ENCODE results near the gene CFDP1.
A peak's percentile ranks its signal among the peaks of the same experiment; 100 is the strongest.

Gene CFDP1

GRCh38 chr16:75389096-75389690, 44.1 kb downstream of the CFDP1 start (continued):
- no peak for TF ChIP-seq ZNF549 (tag by site-specific recombination; IDR thresholded peaks at IDR 0.05)
- no peak for TF ChIP-seq ZNF76 (tag by site-specific recombination; IDR thresholded peaks at IDR 0.05; ENCODE audit: borderline replicate concordance, low read depth)
- TF ChIP-seq ZNF26 (tag by site-specific recombination; IDR thresholded peaks at IDR 0.05) = no peak
- TF ChIP-seq ZNF530 (tag by site-specific recombination; IDR thresholded peaks at IDR 0.05; ENCODE audit: low read depth) = no peak
- no peak for TF ChIP-seq HIC1 (tag by site-specific recombination; IDR thresholded peaks at IDR 0.05)
- no peak for TF ChIP-seq RBAK (tag by site-specific recombination; IDR thresholded peaks at IDR 0.05)
- no peak for TF ChIP-seq KLF16 (tag by site-specific recombination; IDR thresholded peaks at IDR 0.05)
- no peak for TF ChIP-seq ZNF561 (tag by site-specific recombination; IDR thresholded peaks at IDR 0.05; ENCODE audit: borderline replicate concordance)
- TF ChIP-seq ZNF707 (tag by site-specific recombination; IDR thresholded peaks at IDR 0.05) = no peak

- H3K4me1 ChIP-seq (ENCODE audit: control insufficient read depth, insufficient read depth, low read length) = no peaks in the 10 kb centered on the region
- H3K36me3 ChIP-seq (ENCODE audit: control insufficient read depth in 2 of 2, insufficient read depth in 1 of 2, low read length in 2 of 2) = peaks cover 8 to 42% of the 10 kb centered on the region in 2 experiments
- H3K27ac ChIP-seq (ENCODE audit: extremely low read depth, low read depth, low read length) = no peak overlapping the region
- H3K9me3 ChIP-seq (ENCODE audit: control insufficient read depth, insufficient read depth, low read depth, low read length) = no peaks in the 10 kb centered on the region
- CTCF ChIA-PET = interaction anchor here (0.5 to 2.0 kb wide), 5 partner anchors 137 to 304 kb away, joined by 3 to 21 read pairs (median 4); no protein-coding TSS in a partner anchor
- no peak for TF ChIP-seq ZNF623 (tag by site-specific recombination; IDR thresholded peaks at IDR 0.05)
- no peak overlapping the region for H3K4me3 ChIP-seq (ENCODE audit: low read depth, low read length)
- POLR2A ChIA-PET = no interaction called here
These were observed 45.4 kb downstream of the CFDP1 start for GRCh38 chr16:75387951-75388350.

GRCh38 chr16:75385507-75386152, 47.7 kb downstream of the CFDP1 start:
- Histone ChIP-seq H3K9me3 (ENCODE audit: control insufficient read depth, insufficient read depth, low read depth, low read length) (no peaks in the 10 kb centered on the region), H3K27ac (ENCODE audit: extremely low read depth, low read depth, low read length) (no peak overlapping the region), H3K36me3 (ENCODE audit: control insufficient read depth in 2 of 2, insufficient read depth in 1 of 2, low read length in 2 of 2) (peaks cover 0 to 25% of the 10 kb centered on the region in 2 experiments; a peak in 2 of 3 replicates), H3K4me3 (ENCODE audit: low read depth, low read length) (no peak overlapping the region), H3K4me1 (ENCODE audit: control insufficient read depth, insufficient read depth, low read length) (no peaks in the 10 kb centered on the region)
- TF ChIP-seq ZNF747 (tag by site-specific recombination; IDR thresholded peaks at IDR 0.05) = no peak
- 0 out of 2 replicates have a peak, but pooled peaks have one; percentile 24 for TF ChIP-seq CTCF (tag by site-specific recombination; IDR thresholded peaks at IDR 0.05)
- no peak for TF ChIP-seq ZNF48 (tag by site-specific recombination; IDR thresholded peaks at IDR 0.05)
- TF ChIP-seq ZNF654 (tag by site-specific recombination; IDR thresholded peaks at IDR 0.05; ENCODE audit: low read depth) = peak; percentile 64
- TF ChIP-seq SP7 (tag by site-specific recombination; IDR thresholded peaks at IDR 0.05) = peak; percentile 33; the same call in 1 of the 2 replicates
- TF ChIP-seq ZSCAN30 (tag by site-specific recombination; IDR thresholded peaks at IDR 0.05) = no peak
- TF ChIP-seq ZNF600 (tag by site-specific recombination; IDR thresholded peaks at IDR 0.05) = 0 out of 2 replicates have a peak, but pooled peaks have one; percentile 7
- TF ChIP-seq ZNF362 (tag by site-specific recombination; IDR thresholded peaks at IDR 0.05) = no peak
- peak; percentile 29 for TF ChIP-seq PRDM6 (tag by site-specific recombination; IDR thresholded peaks at IDR 0.05)
- TF ChIP-seq ZSCAN4 (tag by site-specific recombination; IDR thresholded peaks at IDR 0.05) = no peak
- TF ChIP-seq ZNF10 (tag by site-specific recombination; IDR thresholded peaks at IDR 0.05) = peak; percentile 78; the same call in 1 of the 2 replicates
- TF ChIP-seq ZNF335 (tag by site-specific recombination; conservative IDR thresholded peaks at IDR 0.05) = 0 out of 2 replicates have a peak, but pooled peaks have one; percentile 7
- POLR2A ChIA-PET = interaction anchor here (1.0 kb wide), 3 partner anchors 81 to 186 kb away, joined by 5 read pairs; no protein-coding TSS in a partner anchor
- CTCF ChIA-PET = interaction anchor here (0.7 to 1.3 kb wide), 13 partner anchors 9 to 237 kb away, joined by 3 to 19 read pairs (median 4); partner anchors contain the start of genes BCAR1 and ZFP1
